DMS79 treated with DMSO at 0.1 percent for 48 hours (cell line): ENCODE measurements around the gene TSPYL1.
"Not testable (repeated sequence)": the region's sequence is repeated elsewhere in the genome, so short reads cannot be mapped to it uniquely, and the experiment has no call there.

Source experiments
- DNase-seq: peaks from one replicate; lab custom pipeline; 2025; lab: John Stamatoyannopoulos, UW

The TSPYL1 gene

GRCh38 chr6:116298273-116298672, 18.5 kb upstream of the TSPYL1 start:
- no peak for DNase-seq

- DNase-seq: no peak
Measured at GRCh38 chr6:116292553-116292952, 12.8 kb upstream of the TSPYL1 start.

GRCh38 chr6:116291701-116292396, 12.1 kb upstream of the TSPYL1 start:
- DNase-seq: no peak

- no peak for DNase-seq
Measured at GRCh38 chr6:116290799-116291198, 11.1 kb upstream of the TSPYL1 start.

- DNase-seq: no peak
Measured at GRCh38 chr6:116289876-116290275, 10.1 kb upstream of the TSPYL1 start.

GRCh38 chr6:116287689-116288282, 8.1 kb upstream of the TSPYL1 start:
- DNase-seq: peak; percentile 61

GRCh38 chr6:116286773-116287358, 7.1 kb upstream of the TSPYL1 start:
- DNase-seq: no peak

GRCh38 chr6:116284984-116285383, 5.3 kb upstream of the TSPYL1 start:
- not testable (repeated sequence) for DNase-seq

- DNase-seq: no peak
Measured at GRCh38 chr6:116283191-116283590, 3.5 kb upstream of the TSPYL1 start.

- no peak for DNase-seq
Measured at GRCh38 chr6:116282698-116283097, 3.0 kb upstream of the TSPYL1 start.

- no peak for DNase-seq
Measured at GRCh38 chr6:116280933-116281316, 1.2 kb upstream of the TSPYL1 start.

- peak; percentile 55 for DNase-seq
Measured at GRCh38 chr6:116280161-116280932, 617 bp upstream of the TSPYL1 start.

- no peak for DNase-seq
Measured at GRCh38 chr6:116278854-116279231, 887 bp downstream of the TSPYL1 start.

- no peak for DNase-seq
Measured at GRCh38 chr6:116278481-116278829, 1.3 kb downstream of the TSPYL1 start.

- no peak for DNase-seq
Measured at GRCh38 chr6:116277124-116277523, 2.6 kb downstream of the TSPYL1 start.

GRCh38 chr6:116271149-116271708, 8.5 kb downstream of the TSPYL1 start:
- DNase-seq: no peak

GRCh38 chr6:116268589-116269293, 11.0 kb downstream of the TSPYL1 start:
- DNase-seq: peak; percentile 21

- DNase-seq: no peak
Measured at GRCh38 chr6:116267836-116268588, 11.7 kb downstream of the TSPYL1 start.

GRCh38 chr6:116266803-116267202, 12.9 kb downstream of the TSPYL1 start:
- DNase-seq: no peak

GRCh38 chr6:116265041-116265829, 14.5 kb downstream of the TSPYL1 start:
- DNase-seq: no peak
